DMS53 (cell line): ENCODE results near the gene MED31.
"Not testable (repeated sequence)": the region's sequence is repeated elsewhere in the genome, so short reads cannot be mapped to it uniquely, and the experiment has no call there.

ENCODE experiments used
- DNase-seq: peaks from one replicate; lab custom pipeline; 2025; lab: John Stamatoyannopoulos, UW

The MED31 gene

DNA sequence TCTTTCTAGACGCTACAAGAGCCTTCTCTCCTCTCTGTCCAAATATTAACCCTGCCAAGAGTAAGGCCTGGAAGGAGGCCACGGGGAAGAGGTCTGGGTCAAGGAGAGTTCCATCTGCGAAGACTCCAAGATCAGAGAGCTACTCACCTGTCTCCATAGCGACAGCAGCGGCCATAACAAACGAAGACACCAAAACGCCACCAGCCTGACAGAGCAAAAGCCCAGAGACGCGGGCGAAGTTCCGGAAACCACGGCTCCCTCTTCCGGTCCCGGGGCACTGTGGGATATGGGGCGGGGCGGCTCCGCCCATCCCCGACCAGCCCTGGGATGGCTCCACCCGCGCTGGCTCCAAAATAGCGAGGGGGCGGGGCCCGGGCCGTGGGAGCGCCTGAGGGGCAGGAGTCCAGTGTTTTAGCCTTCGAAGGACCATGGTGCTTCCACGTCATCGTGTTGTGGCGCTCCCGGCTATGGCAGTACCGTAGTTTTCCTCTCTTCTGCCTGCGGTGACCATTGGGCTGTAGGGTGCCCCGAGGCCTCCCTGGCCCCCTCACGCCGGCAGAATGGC lies at the start of gene MED31, which contains the start of gene C17orf100:
TSS of gene MED31 (minus strand) at position 252 of the 565 bp plus-strand sequence. CDS start at position 175, 77 bp downstream.
TSS of gene C17orf100 (plus strand) at position 409 of the 565 bp plus-strand sequence. CDS start at position 561, 152 bp downstream.
- DNase-seq, result peak; percentile 99

DNA sequence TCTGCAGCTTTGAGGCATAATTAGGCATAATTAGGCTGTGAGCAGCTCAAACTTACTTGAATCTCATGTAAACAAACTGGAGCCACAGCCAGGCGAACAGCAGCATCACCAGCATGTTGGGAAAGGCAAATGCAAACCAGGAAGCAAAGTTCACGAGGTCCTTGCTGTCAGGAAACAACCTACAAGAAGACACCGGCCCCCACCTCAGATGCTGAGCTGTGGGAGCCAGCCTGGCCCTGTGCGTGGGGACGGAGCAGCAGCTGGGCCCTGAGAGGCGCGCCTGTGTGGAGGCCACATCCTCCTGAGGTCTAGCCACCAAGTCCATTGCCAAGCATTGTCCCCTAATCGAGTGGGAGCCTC lies 49.5 kb upstream of the MED31 start:
- no peak for DNase-seq

DNA sequence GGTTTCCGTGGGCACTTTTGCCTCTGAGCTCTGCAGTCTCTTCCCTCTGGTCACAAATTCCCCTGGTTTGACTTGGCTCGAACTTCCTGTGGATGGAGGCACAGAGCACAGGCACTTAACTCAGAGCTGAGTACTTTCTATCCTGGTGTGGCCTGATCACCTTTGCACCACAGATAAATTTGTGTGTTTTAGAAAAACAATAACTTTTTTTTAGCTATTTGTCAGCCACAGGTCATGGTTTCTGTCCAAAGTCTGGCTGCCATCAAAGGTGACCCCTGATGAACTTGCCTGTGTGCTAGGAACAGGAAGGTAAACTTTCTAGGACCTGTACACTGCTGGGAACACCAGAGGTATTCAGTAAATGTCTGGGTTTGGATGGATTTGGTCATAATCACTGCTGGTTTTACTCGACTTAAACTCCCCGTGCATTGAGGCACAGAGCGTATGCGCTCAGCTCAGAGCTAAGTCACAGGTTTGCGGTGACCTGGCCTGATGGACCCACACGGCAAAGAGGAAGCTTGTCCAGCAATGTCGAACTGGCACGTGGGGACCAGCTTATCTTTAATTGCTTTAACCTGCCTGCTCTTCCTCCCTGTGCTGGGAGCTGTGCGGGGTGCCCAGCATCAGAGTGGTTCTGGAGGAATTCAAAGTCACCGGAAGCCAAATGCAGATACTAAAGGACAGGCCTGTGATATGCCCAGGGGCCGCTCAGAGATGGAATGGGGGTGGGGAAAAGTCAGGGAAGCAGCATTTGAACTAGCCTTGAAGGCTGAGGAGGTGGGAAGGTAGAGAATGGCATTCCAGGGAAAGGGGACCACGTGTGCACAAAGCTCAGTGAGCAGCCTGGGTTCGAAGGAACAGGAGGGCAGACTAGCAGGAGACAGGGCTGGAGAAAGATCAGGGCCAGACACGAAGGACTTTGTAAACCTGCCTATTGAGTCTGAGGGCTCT lies 48.9 kb upstream of the MED31 start:
- DNase-seq, result no peak

DNA sequence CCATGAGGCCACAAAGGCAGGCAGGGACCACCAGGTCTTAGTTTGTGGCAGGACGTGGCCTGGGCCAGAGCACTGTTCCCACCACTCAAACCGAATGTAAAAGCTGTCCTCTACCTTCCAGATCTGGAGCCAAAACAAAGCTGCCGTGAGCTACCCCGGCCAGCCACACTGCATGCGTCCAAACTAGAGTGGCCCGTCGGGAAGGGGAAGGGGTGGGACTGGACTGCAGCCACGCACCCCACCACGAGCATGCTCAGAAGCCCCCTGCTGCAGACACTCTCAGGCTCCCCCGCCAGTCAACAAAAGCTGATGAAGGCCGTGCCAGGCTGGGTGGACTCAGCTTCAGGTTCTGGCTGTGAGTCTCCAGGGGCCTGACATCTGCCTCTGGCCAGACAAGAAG lies 46.6 kb upstream of the MED31 start:
- DNase-seq, result no peak

DNA sequence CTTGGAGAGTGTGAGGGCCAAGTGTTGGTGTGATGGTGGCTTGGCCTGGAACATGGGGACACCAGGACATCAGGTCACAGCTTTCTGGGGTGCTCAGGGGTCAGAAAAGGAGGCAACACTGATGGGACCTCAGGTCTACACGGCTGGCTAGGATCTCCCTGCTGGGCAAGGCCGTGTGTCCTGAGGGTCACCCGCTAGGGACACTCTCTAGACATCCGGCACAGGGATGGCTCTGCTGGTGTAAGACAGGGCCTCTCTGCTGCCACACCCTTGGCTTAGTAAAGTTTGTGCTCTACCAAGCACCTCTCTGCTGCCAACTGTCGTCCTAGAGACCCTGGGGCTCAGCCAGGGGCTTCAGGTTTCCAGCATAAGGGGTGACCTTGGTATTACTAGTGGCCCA lies 45.5 kb upstream of the MED31 start:
- DNase-seq, result no peak

DNA sequence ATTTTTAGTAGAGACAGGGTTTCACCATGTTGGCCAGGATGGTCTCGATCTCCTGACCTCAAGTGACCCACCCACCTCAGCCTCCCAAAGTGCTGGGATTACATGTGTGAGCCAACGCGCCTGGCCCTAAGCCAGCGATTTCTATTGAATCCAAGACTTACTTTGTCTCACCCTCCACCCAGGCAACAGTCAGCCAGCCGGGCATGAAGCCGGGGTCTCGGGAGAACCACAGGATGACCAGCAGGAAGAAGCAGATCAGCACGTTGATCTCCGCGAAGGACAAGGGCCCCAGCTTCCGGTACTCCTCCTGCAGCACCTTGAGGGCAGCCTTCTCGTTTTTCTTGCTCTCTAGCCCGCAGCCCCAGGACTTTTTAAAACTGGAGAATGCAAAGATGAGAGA lies 44.2 kb upstream of the MED31 start:
- DNase-seq, result no peak

DNA sequence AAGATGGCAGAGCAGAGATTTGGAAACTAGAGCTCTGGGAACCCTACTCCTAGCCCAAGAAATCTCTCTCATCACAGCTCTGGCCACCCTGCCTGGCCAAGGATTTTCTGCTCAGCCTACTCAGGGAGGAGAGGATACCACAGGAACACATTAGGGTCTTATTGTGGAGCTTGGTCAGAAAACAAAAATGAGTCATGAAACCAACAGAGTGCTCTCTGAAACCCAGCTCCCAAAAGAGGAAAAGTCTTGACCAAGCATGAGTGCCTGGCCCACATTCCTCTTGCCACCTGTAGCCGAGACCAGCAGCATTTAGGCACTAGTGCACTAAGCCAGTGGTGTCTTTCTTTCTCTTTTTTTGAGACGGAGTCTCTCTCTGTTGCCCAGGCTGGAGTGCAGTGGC lies 43.6 kb upstream of the MED31 start:
- DNase-seq, result no peak

DNA sequence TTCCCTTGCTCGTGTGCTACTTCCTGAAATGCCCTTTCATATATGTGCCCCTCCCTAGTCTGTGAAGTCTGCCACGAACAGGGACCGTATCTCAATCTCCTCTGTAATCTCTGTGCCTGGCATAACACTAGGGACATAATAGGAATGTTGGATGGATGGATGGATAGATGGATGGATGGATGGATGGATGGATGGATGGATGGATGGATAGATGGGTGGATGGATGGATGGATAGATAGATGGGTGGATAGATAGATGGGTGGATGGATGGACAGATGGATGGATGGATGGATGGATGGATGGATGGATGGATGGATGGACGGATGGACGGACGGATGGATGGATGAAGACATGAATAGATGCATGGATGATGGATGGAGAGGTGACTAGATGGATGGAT lies 40.6 kb upstream of the MED31 start:
- not testable (repeated sequence) for DNase-seq

DNA sequence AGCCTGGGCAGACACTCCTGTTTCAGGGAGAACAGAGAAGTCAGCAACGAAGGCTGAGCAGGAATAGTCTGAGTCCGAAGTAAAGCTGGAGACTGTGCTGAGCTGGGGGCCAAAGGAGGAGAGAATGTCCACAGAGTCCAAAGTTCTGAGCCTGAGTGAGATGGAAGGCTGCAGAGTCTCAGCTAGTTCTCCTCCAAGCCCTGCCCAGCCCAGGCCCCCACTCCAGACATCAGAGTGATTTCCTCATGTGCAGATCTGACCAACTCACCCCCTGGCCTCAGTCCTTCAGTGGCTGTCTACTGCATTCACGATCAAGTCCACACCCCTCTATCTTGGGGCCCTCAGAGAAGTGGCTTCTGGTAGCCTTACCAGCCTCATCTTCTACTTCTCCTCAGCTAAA lies 40.1 kb upstream of the MED31 start:
- no peak for DNase-seq

DNA sequence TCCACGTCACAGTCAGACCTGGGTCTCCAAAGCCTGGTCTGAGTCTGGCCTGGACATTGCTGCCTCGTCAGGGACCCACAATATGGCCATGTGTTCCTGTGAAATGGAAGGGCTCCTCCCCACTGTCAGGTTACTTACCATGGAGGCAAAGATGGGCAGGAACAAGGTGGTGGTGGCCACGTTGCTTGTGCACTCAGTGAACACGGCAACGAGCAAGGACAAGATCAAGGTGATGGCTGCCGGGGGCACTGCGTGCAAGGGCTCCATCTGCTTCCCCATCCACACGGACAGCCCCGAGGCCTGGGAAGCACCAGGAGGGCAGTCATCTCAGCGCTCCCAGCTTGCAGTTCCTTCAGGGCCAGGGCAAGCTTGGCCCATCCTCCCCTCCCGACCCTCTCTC lies 39.2 kb upstream of the MED31 start:
- no peak for DNase-seq

DNA sequence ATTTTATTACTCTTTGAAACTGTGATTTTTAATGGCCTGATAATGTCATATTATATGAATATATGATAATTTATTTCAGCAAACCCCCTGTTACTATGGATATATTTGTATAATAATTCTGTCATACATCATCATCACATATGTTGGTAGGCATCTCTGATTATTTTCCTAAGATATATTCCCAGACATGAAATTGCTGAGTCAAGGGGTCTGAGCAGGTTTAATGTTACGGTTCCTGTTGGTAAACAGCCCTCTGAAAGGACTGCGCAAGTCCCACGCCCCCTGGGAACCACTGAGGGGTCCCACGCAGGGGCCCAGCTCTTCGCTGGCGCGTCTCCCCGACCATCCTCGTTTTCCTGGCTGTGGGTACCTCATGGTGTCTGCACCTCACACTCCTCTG lies 37.5 kb upstream of the MED31 start:
- no peak for DNase-seq

DNA sequence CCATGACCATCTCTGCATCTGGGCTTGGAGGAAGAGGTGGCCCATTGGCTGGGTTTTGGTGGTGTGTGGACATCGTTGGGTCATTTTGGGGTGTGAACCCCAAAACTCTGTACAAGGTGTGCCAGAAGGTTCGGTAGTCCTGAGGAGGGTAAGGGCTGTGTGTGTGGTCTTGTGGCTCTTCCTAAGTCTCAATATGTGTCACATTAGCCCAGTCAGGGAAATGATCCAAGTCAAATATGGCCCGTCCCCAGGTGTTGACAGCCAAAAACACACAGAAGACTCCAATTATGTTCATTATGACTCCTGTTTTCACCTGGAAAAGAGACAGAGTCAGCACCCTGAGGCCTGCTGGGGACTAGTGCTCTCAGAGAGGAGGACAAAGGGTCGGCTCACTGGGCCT lies 34.6 kb upstream of the MED31 start:
- DNase-seq, result no peak

DNA sequence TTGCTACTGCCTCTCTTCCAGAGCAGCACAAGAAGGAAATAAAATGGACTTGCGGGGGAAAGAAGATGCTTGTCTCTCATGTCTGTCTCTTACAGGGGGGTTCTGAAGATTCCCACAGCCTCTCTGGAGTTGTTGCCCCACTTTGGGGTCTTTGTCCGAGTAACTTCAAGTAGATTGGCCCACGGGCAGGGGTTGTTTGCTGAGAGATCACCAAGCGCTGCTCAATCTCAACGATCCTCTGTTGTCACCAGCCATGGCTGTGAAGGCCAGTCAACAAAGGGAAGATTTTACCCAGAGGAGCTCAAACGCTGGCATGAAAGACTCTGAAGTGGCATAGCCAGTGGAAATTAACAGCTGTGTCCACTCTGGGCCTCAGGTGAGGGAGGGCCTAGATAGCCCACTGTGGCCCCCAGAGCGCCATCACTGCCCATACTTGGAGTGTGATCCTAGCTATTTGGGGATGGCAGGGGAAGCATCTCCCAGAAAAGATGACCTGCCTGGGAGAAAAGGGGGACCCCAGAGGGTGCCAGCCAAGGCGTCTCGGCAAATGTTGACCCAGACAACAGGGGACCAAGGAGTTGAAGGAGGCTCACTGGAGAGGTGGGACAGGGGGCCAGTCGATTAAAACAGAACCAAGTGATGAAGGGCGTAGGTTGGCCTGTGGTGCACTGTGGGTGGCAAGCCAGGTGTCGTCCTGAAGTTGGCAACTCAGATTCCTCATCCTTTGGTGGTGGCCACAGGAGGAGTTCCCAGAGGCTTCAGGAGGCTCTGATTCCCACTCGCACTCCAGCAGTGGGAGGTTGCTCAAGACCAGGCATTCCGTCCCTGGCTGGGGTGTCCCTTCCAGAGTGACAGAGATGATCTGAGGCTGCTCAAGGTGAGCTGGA lies 33.7 kb upstream of the MED31 start:
- no peak for DNase-seq

DNA sequence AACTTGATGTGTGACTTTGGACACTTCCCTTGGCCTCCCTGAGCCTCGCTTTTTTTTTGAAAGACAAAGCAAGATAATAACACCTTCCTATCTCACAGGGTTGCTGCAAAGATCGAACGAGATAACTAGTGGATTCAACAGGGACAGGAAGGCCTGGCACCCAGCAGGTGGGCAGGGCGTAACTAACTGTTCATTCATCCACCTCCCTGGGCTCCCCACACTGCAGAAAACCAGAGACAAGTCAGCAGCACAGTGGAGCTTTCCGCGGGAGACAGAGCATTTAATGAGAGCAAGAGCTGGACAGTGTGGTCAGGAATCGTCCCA lies 33.0 kb upstream of the MED31 start:
- no peak for DNase-seq

DNA sequence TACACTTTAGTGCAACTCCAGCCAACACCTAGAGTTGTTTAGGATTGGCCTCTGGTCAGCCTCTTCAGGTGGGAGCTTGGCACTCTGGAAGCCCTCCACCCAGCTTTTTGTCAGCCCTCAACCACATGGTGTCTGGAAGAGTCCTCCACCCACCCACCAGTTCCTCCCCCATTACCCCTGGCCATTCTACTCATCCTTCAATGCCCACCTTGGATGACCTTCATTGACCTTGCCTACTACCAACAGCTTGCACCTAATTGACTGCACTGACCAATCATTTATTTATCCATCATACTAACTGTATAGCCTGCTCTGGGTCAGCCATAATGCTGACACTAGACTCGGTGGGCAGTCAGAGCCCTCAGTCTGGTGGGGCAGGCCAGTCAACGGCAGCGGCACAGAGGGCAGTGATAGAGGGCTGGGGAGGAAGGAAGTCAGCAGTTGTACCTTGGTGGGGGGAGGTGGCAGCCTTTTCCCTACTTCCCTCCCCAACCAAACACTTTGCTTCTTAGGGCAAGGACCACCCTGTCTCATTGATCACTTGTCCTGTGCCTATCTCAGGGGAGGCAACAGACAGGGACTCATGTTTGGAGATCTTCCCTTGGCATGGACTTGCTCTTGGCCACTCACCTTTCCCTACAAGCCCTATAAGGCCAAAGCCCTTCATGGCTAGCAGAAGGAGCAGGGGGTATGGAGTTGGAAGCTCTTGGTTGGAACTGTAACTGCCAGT lies 32.5 kb upstream of the MED31 start:
- DNase-seq, result no peak

DNA sequence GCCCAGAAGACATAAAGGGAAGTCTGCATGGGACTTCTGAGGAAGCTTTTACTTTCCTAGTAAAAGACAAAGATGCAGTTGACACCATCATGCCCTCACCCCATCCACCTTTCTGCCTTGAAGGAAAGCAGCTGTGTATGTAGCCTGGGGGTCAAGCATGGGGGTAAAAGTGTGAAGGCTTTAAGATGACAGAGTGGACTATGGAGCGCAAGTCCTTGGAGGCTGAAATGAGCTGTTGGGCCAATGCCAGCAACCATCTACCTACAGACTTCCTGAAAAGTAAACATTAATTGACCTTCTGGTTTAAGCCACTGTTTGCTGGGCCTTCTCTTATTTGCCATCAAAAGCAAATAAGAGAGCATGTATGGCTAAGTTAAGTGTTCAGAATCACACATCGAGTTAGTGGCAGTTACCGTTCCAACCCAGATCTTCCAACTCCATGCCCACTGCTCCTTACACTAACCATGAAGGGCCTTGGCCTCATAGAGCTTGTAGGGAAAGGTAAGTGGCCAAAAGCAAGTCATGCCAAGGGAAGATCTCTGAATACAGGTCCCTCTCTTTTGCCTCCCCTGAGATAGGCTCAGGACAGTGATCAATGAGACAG lies 31.8 kb upstream of the MED31 start:
- DNase-seq, result peak; percentile 45

DNA sequence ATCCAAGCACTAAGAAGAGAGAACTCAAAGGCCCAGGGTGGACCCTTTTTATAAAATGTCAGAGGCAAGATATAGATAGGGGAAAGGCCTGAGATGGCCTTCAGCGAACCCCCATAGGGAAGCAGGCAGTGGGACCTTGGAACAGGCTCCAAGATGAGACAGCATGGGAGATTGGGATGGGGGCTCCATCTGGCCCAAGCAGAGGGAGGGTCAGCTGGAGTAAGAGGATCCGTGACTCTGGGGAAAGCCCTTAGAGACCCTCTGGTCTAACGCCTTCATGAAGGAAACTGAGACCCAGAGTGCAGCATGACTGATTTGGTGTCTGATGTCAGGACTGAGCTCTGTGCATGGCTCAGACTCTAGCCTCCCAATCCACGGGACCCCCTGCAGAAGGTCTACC lies 30.9 kb upstream of the MED31 start:
- no peak for DNase-seq

DNA sequence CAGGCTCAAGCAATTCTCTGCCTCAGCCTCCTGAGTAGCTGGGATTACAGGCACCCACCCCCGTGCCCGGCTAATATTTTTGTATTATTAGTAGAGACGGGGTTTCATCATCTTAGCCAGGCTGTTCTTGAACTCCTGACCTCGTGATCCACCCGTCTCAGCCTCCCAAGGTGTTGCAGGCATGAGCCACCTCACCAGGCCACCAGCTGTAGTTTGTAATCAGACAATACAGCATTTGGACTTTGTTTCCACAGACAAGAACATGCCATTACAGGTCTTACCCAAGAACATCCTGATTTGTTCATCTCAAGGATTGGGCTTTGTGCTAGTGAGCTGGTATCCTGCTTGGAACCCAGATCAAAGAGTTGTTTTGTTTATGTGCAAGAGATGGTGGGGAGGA lies 30.3 kb upstream of the MED31 start:
- no peak for DNase-seq

DNA sequence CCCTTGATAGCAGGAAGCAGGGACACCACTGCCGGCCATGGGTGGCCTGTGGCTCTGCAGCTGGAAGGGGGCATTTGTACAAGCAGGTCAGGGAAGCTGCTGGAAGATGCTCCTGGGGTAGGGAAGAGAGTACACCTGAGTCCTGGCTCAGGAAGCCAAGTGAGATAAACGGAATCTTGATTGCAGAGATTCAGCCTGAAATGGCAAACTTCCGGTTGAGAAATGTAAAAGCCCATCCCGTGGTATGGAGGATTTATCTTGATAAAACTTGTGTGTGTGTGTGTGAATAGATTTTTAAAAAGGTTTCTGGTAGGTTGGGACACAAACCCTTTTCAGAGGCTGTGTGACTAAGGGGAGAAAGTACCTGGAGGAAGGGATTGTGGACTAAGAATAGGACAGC lies 29.8 kb upstream of the MED31 start:
- no peak for DNase-seq

DNA sequence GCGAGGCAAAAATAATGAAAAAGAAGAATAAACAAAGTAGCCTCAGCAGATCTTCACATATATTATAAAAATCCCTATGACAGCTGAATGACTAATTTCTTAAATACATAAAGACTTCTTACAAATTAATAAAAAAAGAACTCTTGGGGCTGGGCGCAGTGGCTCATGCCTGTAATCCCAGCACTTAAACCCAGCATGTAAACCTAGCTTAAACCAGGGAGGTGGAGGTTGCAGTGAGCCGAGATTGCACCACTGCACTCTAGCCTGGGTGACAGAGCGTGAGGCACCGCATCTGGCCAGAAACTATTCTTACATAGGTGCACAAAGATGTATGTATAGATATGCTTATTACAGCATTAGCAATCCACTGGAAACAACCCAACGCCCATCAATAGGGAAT lies 27.8 kb upstream of the MED31 start:
- no peak for DNase-seq

DNA sequence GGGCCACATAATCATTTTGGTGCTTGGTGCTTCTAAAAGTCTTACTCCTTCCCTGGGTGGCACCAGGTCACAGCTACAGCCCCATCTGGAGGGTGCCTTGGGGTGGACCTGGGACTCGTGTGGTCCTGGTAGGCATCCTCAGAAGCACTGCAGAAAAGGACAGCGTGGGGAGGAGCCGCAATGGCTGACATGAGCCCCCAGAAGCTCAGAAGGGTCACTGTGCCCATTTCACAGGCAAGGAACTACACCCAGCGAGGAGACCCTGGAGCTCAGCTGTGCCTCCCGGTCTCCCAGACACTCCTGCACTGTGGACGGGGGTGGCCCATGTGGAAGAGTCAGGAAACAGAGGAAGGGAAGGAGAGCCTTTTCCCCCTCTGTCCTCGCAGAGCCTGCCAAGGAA lies 26.5 kb upstream of the MED31 start:
- DNase-seq, result no peak
